Measurements from ENCODE around the gene CD177. TPM values are rescaled to one million over a fixed set of nuclear protein-coding genes. Genes with fewer than 3 reads are reported as not detected.
"Not testable (repeated sequence)": the region's sequence is repeated elsewhere in the genome, so short reads cannot be mapped to it uniquely, and the experiment has no call there.

The CD177 gene
- polyA plus RNA-seq, 1 of the 3 experiments (the other 2 are of a cell fraction), result 0.54 TPM

DNA sequence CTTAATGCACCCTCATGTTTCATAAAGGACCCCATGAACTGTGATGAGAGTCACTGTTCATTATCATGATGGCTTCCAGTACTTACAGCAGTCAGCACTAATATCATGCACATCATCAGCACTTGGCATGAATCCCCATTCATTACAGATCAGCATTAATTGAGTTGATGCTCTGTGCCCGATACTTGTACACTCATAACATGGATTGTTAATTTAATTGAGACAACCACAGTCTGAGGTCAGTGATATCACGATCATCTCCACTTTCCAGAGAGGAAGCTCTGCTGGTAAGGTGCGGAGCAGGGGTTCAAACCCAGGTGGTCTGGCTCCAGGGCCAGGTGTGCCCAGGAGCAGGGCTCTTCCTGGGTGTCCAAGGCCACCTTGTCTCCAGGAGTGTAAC is 40.0 kb downstream of the CD177 start:
- POLR2A ChIA-PET; H3K9ac ChIP-seq; H3K4me3 ChIP-seq (ENCODE audit: low read depth in 2 of 2, low read length in 1 of 2); H3F3A ChIP-seq (replicated peaks; ENCODE audit: insufficient read depth); H3K9me3 ChIP-seq; H3K36me3 ChIP-seq (replicated peaks in 1 of 2; ENCODE audit: control insufficient read depth in 1 of 2, insufficient read depth in 2 of 2, low read length in 1 of 2); H3K4me1 ChIP-seq (ENCODE audit: control insufficient read depth in 1 of 2, insufficient read depth in 2 of 2, low read depth in 1 of 2, low read length in 1 of 2); H4K20me1 ChIP-seq (ENCODE audit: insufficient read depth); H3K9me2 ChIP-seq; H3K27ac ChIP-seq (ENCODE audit: low read depth in 2 of 2, low read length in 1 of 2); H2AFZ ChIP-seq (ENCODE audit: low read depth); CTCF ChIA-PET; DNase-seq; H3K79me2 ChIP-seq (ENCODE audit: insufficient read depth); H3K4me2 ChIP-seq: not testable (repeated sequence)
- peaks cover 76% of the 10 kb centered on the region for H3K27me3 ChIP-seq (ENCODE audit: insufficient read depth)
- WGBS (ENCODE audit: low lambda C conversion rate), result 23% methylated on average over 3 of the region's 3 CpGs
- TF ChIP-seq TCF12 (IDR thresholded peaks at IDR 0.05), result peak; percentile 35; the same call in 1 of the 2 replicates

DNA sequence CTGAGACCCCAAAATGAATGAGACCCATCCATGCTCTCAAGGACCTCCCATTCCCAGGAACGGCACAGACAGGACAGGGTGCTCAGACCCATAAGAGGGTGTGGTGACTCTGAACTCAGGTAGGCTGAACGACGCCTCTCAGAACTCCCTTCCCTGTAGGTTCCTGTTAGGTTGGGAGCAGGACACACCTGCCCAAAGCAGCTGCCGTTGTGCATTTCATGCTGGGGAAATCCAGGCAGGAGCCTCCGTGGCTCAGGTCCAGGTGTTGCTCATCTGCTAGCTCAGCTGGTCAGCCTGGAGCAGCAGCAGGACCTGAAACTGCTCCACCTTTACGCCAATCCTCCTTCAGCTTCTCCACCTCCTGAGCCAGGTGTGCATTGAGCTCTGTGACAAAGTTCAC is 42.1 kb downstream of the CD177 start:
- 9% methylated on average over 6 of the region's 6 CpGs for WGBS (ENCODE audit: low lambda C conversion rate)
- POLR2A ChIA-PET, result no interaction called here
- CTCF ChIA-PET, result no interaction called here

More for the DNA sequence above, 42.1 kb downstream of the CD177 start:
- H3K9ac ChIP-seq, result no peak overlapping the region
- H3K27ac ChIP-seq (ENCODE audit: low read depth in 2 of 2, low read length in 1 of 2), result no peak overlapping the region
- H3K9me3 ChIP-seq, result no peaks in the 10 kb centered on the region
- no peaks in the 10 kb centered on the region for H3K9me2 ChIP-seq
- H3K36me3 ChIP-seq (replicated peaks in 1 of 2; ENCODE audit: control insufficient read depth in 1 of 2, insufficient read depth in 2 of 2, low read length in 1 of 2), result no peaks in the 10 kb centered on the region
- H3K4me3 ChIP-seq (ENCODE audit: low read depth in 2 of 2, low read length in 1 of 2), result no peak overlapping the region
- no peak overlapping the region for H2AFZ ChIP-seq (ENCODE audit: low read depth)
- TF ChIP-seq MEF2A (IDR thresholded peaks at IDR 0.05; ENCODE audit: borderline replicate concordance, low read depth) (no peak), SIN3A (IDR thresholded peaks at IDR 0.05; ENCODE audit: borderline replicate concordance, low read depth, low read length) (no peak), TEAD4 (IDR thresholded peaks at IDR 0.05; ENCODE audit: borderline replicate concordance, insufficient read depth) (no peak), GATA2 (CRISPR knock-in tag; IDR thresholded peaks at IDR 0.05) (no peak)
- TF ChIP-seq, protein P1, sequence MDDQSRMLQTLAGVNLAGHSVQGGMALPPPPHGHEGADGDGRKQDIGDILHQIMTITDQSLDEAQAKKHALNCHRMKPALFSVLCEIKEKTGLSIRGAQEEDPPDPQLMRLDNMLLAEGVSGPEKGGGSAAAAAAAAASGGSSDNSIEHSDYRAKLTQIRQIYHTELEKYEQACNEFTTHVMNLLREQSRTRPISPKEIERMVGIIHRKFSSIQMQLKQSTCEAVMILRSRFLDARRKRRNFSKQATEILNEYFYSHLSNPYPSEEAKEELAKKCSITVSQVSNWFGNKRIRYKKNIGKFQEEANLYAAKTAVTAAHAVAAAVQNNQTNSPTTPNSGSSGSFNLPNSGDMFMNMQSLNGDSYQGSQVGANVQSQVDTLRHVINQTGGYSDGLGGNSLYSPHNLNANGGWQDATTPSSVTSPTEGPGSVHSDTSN (IDR thresholded peaks at IDR 0.05), result no peak
- TF ChIP-seq, protein P2, sequence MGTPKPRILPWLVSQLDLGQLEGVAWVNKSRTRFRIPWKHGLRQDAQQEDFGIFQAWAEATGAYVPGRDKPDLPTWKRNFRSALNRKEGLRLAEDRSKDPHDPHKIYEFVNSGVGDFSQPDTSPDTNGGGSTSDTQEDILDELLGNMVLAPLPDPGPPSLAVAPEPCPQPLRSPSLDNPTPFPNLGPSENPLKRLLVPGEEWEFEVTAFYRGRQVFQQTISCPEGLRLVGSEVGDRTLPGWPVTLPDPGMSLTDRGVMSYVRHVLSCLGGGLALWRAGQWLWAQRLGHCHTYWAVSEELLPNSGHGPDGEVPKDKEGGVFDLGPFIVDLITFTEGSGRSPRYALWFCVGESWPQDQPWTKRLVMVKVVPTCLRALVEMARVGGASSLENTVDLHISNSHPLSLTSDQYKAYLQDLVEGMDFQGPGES (IDR thresholded peaks at IDR 0.05; ENCODE audit: low read depth, low read length), result no peak
- TF ChIP-seq, protein P3, sequence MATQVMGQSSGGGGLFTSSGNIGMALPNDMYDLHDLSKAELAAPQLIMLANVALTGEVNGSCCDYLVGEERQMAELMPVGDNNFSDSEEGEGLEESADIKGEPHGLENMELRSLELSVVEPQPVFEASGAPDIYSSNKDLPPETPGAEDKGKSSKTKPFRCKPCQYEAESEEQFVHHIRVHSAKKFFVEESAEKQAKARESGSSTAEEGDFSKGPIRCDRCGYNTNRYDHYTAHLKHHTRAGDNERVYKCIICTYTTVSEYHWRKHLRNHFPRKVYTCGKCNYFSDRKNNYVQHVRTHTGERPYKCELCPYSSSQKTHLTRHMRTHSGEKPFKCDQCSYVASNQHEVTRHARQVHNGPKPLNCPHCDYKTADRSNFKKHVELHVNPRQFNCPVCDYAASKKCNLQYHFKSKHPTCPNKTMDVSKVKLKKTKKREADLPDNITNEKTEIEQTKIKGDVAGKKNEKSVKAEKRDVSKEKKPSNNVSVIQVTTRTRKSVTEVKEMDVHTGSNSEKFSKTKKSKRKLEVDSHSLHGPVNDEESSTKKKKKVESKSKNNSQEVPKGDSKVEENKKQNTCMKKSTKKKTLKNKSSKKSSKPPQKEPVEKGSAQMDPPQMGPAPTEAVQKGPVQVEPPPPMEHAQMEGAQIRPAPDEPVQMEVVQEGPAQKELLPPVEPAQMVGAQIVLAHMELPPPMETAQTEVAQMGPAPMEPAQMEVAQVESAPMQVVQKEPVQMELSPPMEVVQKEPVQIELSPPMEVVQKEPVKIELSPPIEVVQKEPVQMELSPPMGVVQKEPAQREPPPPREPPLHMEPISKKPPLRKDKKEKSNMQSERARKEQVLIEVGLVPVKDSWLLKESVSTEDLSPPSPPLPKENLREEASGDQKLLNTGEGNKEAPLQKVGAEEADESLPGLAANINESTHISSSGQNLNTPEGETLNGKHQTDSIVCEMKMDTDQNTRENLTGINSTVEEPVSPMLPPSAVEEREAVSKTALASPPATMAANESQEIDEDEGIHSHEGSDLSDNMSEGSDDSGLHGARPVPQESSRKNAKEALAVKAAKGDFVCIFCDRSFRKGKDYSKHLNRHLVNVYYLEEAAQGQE (IDR thresholded peaks at IDR 0.05; ENCODE audit: low read depth, low read length), result no peak
- H4K20me1 ChIP-seq (ENCODE audit: insufficient read depth), result no peaks in the 10 kb centered on the region
- no peak for DNase-seq
- no peaks in the 10 kb centered on the region for H3K79me2 ChIP-seq (ENCODE audit: insufficient read depth)
- H3F3A ChIP-seq (replicated peaks; ENCODE audit: insufficient read depth), result no peaks in the 10 kb centered on the region
- H3K4me2 ChIP-seq, result no peak overlapping the region
- peaks cover 0 to 2% of the 10 kb centered on the region in 2 experiments; a peak in 1 of 4 replicates for H3K4me1 ChIP-seq (ENCODE audit: control insufficient read depth in 1 of 2, insufficient read depth in 2 of 2, low read depth in 1 of 2, low read length in 1 of 2)
- peaks cover 77% of the 10 kb centered on the region for H3K27me3 ChIP-seq (ENCODE audit: insufficient read depth)
